OCI-LY3 (cell line): Measurements from ENCODE around the gene PRKD3.
A peak's percentile ranks its signal among the peaks of the same experiment; 100 is the strongest.

Experiments
- H2AFZ ChIP-seq: fragments of 200-600, 300-600 bp; shearing (Covaris generic); 2 replicates; pipeline ENCODE4 v1.6.0; 2014; ENCODE audit warnings: antibody characterized with exemption, low read depth, low read length
- H3K27ac ChIP-seq: fragments of 200-600, 300-600 bp; sonication (generic); 2 replicates; pipeline ENCODE4 v1.5.1; 2014; ENCODE audit warnings: mild to moderate bottlenecking, low read length, moderate library complexity, mixed read lengths
- H3K27me3 ChIP-seq: fragments of 200-600, 300-600 bp; sonication (generic); 2 replicates; pipeline ENCODE4 v1.6.1; 2014; ENCODE audit warnings: low read depth, low read length, mixed read lengths
- H3K36me3 ChIP-seq: fragments of 200-600, 300-600 bp; sonication (generic); replicated peaks from 2 replicates; pipeline ENCODE3; 2014; ENCODE audit warnings: low read depth, low read length, mixed read lengths
- H3K4me1 ChIP-seq: fragments of 300-600, 200-600 bp; sonication (generic); 2 replicates; pipeline ENCODE4 v1.6.1; 2014; ENCODE audit warnings: low read length, mixed read lengths
- H3K4me2 ChIP-seq: fragments of 200-600, 300-600 bp; sonication (generic); 2 replicates; pipeline ENCODE4 v1.6.1; 2014; ENCODE audit warnings: low read length, mixed read lengths
- H3K4me3 ChIP-seq: fragments of 300-600, 200-600 bp; sonication (generic); 2 replicates; pipeline ENCODE4 v1.5.1; 2014; ENCODE audit warnings: antibody characterized with exemption, mild to moderate bottlenecking, low read length, moderate library complexity
- H3K79me2 ChIP-seq: fragments of 300-600, 200-600 bp; shearing (Covaris generic); 2 replicates; pipeline ENCODE4 v1.6.1; 2014; ENCODE audit warnings: mild to moderate bottlenecking, low read length, mixed read lengths
- H3K9ac ChIP-seq: fragments of 300-600, 200-600 bp; shearing (Covaris generic); 2 replicates; pipeline ENCODE4 v1.6.0; 2014; ENCODE audit warnings: mild to moderate bottlenecking, low read length, moderate library complexity
- H3K9me3 ChIP-seq: fragments of 200-600, 300-600 bp; shearing (Covaris generic); 2 replicates; pipeline ENCODE4 v1.6.1; 2014; ENCODE audit warnings: low read length, mixed read lengths; ENCODE audit not compliant: insufficient read depth
- H4K20me1 ChIP-seq: fragments of 200-600, 300-600 bp; sonication (generic); 2 replicates; pipeline ENCODE4 v1.6.1; 2016; ENCODE audit warnings: low read length, mixed read lengths; ENCODE audit not compliant: insufficient read depth
- CTCF ChIP-seq: fragments of 200-600, 300-600 bp; sonication (generic); IDR thresholded peaks from 2 replicates; pipeline ENCODE4 v1.5.1; 2014; ENCODE audit warnings: antibody characterized with exemption, low read length, low read depth
- EZH2phosphoT487 ChIP-seq: fragments of 200-600 bp; shearing (Covaris generic); IDR thresholded peaks from 2 replicates; pipeline ENCODE4 v1.6.1; 2018; ENCODE audit warnings: antibody characterized with exemption, mixed run types, low read depth

PRKD3 gene

DNA sequence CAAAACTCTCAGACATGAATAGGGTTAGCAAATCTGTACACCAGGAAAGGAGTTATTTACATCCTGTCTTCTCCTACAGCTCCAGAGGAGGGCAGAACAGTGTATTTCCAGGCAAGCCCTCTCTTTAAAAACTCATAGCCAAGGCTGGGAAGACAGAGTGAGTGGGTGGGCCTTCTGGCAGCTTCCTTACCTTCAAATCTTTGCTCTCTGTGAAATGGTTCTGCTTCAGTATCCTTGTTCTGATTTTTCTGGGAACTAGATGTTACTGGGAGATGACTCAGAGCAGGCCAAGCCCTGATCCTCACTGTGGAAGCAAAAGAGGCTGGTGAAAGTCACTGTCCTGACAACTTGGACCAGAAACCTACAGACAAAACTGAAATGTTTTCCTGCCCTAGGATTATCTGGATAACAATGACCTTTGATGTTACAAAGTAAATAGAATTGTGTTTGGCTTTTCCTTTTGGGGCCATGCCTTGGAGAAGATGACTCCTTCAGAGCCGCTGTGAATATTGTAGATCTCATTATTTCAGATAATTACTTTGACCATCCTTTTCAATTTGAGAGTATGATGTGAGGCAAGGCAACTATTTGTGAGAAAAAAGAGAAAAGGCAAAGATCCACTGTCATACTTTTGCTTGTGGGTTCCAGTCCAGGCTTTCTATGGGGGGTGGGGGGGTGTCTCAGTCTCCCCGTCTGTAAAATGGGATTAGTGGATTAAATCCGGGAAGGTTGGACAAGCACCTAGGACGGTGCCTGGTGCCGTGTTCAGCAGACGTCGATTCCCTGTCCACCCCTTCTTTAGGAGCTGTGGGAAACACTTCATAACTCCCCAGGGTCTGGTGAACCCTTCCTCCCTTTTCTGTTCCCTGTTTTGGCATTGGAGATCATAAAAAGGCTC lies 19.2 kb upstream of the PRKD3 start:
- Histone ChIP-seq H3K4me2 (peak overlapping the region; percentile 98), H3K79me2 (no peaks in the 10 kb centered on the region), H3K9ac (no peak overlapping the region), H3K27me3 (peaks cover 63% of the 10 kb centered on the region), H3K27ac (no peak overlapping the region), H4K20me1 (no peaks in the 10 kb centered on the region), H3K9me3 (no peaks in the 10 kb centered on the region), H3K36me3 (no peaks in the 10 kb centered on the region), H2AFZ (0 out of 2 replicates have a peak overlapping the region, but pooled peaks have one; percentile 77), H3K4me1 (peaks cover 8% of the 10 kb centered on the region), H3K4me3 (peak overlapping the region; percentile 87)
- TF ChIP-seq CTCF (peak; percentile 27; the same call in 1 of the 2 replicates), EZH2phosphoT487 (no peak)

- Histone ChIP-seq H3K27me3 (peaks cover 61% of the 10 kb centered on the region), H2AFZ (no peak overlapping the region), H3K4me3 (no peak overlapping the region), H3K4me1 (peaks cover 6% of the 10 kb centered on the region; the same call in 1 of the 2 replicates), H3K9me3 (no peaks in the 10 kb centered on the region), H3K36me3 (no peaks in the 10 kb centered on the region), H3K79me2 (no peaks in the 10 kb centered on the region), H3K9ac (no peak overlapping the region), H4K20me1 (no peaks in the 10 kb centered on the region), H3K27ac (no peak overlapping the region), H3K4me2 (no peak overlapping the region)
- TF ChIP-seq CTCF (no peak), EZH2phosphoT487 (no peak)
Observed at GRCh38 chr2:37342591-37343220, 18.1 kb upstream of the PRKD3 start.

- H3K4me1 ChIP-seq = 0 out of 2 replicates have a peak, but pooled peaks cover under 1% of the 10 kb centered on the region
- no peaks in the 10 kb centered on the region for H3K36me3 ChIP-seq
- no peak for TF ChIP-seq CTCF
- TF ChIP-seq EZH2phosphoT487 = no peak
- no peaks in the 10 kb centered on the region for H4K20me1 ChIP-seq
- no peak overlapping the region for H3K9ac ChIP-seq
- peaks cover 46% of the 10 kb centered on the region for H3K27me3 ChIP-seq
- H3K79me2 ChIP-seq = no peaks in the 10 kb centered on the region
- H3K27ac ChIP-seq = no peak overlapping the region
- no peak overlapping the region for H2AFZ ChIP-seq
- no peak overlapping the region for H3K4me3 ChIP-seq
- no peak overlapping the region for H3K4me2 ChIP-seq
- no peaks in the 10 kb centered on the region for H3K9me3 ChIP-seq
Observed at GRCh38 chr2:37340637-37341036, 16.0 kb upstream of the PRKD3 start.

DNA sequence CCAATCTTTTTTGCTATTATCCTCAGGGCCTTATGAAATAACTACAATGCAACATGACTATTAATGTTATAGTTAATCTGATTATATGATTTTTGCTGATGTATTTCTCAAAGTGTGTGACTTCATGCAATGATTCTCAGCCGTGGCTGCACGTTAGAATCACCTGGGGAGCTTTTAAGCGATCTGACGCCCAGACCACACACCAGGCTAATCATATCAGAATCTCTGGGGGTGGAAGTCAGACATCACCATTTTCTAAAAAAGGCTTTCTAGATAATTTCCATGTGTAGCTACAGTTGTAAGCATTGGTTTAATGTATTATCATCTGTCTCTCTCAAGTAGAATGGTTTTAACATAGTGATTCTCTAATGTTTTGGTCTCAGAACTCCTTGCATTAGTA lies 14.3 kb upstream of the PRKD3 start:
- Histone ChIP-seq H3K9me3 (no peaks in the 10 kb centered on the region), H4K20me1 (no peaks in the 10 kb centered on the region), H3K4me1 (no peaks in the 10 kb centered on the region), H3K4me3 (no peak overlapping the region), H3K9ac (no peak overlapping the region), H3K4me2 (no peak overlapping the region), H3K36me3 (no peaks in the 10 kb centered on the region), H3K27ac (no peak overlapping the region), H3K79me2 (no peaks in the 10 kb centered on the region), H2AFZ (no peak overlapping the region), H3K27me3 (peaks cover 32% of the 10 kb centered on the region)
- TF ChIP-seq EZH2phosphoT487 (no peak), CTCF (no peak)
